RWPE2 (cell line): Measurements from ENCODE around the gene ALPI.

Source experiments
- ATAC-seq: fragments of 200-7000 bp; cut with Tn5 transposase; 3 replicates; pipeline ENCODE4 v1.9.1; 2021; ENCODE audit warnings: low read depth
- DNase-seq: peaks from one replicate; pipeline ENCODE4 v3.0.0-alpha.2; 2020; ENCODE audit warnings: low spot score
- H3K27ac ChIP-seq: fragments of 450-650 bp; 2 replicates; pipeline ENCODE4 v1.5.1; 2017; ENCODE audit warnings: mild to moderate bottlenecking; ENCODE audit not compliant: poor library complexity, severe bottlenecking
- H3K27me3 ChIP-seq: fragments of 250-450 bp; sonication (Bioruptor Pico); 2 replicates; pipeline ENCODE4 v1.5.1; 2021; ENCODE audit warnings: mild to moderate bottlenecking, moderate library complexity; ENCODE audit not compliant: insufficient read depth, poor library complexity, severe bottlenecking
- H3K36me3 ChIP-seq: fragments of 250-450 bp; sonication (Bioruptor Pico); 2 replicates; pipeline ENCODE4 v1.5.1; 2020; ENCODE audit warnings: low read depth, mild to moderate bottlenecking, moderate library complexity
- H3K4me1 ChIP-seq: fragments of 250-450 bp; sonication (Bioruptor Pico); 2 replicates; pipeline ENCODE4 v1.5.1; 2021; ENCODE audit warnings: mild to moderate bottlenecking, moderate library complexity; ENCODE audit not compliant: insufficient read depth, poor library complexity, severe bottlenecking
- H3K4me3 ChIP-seq: fragments of 250-450 bp; sonication (Bioruptor Pico); 2 replicates; pipeline ENCODE4 v1.5.1; 2021; ENCODE audit warnings: mild to moderate bottlenecking, moderate library complexity; ENCODE audit not compliant: severe bottlenecking
- H3K9me3 ChIP-seq: fragments of 250-450 bp; sonication (Bioruptor Pico); 2 replicates; pipeline ENCODE4 v1.5.1; 2021; ENCODE audit warnings: mild to moderate bottlenecking, moderate library complexity; ENCODE audit not compliant: severe bottlenecking
- TF ChIP-seq, protein P1 (sequence below): fragments of 450-650 bp; IDR thresholded peaks from one replicate; pipeline ENCODE4 v1.5.1; 2017; ENCODE audit warnings: mild to moderate bottlenecking, moderate library complexity; ENCODE audit not compliant: poor library complexity, severe bottlenecking

Gene ALPI

DNA sequence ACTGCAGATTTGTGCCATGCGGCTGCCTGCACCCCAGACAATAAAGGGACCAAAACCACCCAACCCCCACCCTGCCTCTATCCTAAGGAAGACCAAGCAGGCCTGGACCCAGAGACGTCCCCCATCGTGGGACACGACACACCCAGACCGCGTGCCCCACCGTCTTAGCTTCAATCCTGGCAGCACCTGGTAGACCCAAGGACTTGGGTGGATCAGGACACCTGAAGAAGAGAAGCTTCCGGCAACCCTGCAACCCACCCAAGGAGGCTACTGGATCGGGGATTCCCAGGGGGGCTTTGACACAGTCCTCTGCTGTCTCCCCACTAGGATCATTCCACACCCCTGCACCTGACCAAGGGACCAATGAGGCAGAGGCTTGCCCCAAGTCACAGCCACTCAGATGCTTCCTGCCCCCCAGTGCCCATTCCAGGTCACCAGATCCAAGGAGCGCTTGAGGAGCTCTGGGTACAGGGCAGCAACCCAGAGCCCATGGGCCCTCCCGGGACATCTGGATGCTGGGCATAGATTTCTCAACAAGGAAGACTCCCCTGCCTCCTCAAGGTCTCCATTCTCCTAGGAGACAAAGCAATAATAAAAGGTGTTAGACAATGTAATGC, 3.6 kb downstream of the ALPI start:
- TF ChIP-seq, protein P1, sequence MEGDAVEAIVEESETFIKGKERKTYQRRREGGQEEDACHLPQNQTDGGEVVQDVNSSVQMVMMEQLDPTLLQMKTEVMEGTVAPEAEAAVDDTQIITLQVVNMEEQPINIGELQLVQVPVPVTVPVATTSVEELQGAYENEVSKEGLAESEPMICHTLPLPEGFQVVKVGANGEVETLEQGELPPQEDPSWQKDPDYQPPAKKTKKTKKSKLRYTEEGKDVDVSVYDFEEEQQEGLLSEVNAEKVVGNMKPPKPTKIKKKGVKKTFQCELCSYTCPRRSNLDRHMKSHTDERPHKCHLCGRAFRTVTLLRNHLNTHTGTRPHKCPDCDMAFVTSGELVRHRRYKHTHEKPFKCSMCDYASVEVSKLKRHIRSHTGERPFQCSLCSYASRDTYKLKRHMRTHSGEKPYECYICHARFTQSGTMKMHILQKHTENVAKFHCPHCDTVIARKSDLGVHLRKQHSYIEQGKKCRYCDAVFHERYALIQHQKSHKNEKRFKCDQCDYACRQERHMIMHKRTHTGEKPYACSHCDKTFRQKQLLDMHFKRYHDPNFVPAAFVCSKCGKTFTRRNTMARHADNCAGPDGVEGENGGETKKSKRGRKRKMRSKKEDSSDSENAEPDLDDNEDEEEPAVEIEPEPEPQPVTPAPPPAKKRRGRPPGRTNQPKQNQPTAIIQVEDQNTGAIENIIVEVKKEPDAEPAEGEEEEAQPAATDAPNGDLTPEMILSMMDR, result no peak
- no peak for ATAC-seq
- H3K36me3 ChIP-seq, result no peaks in the 10 kb centered on the region
- no peaks in the 10 kb centered on the region for H3K9me3 ChIP-seq
- H3K27ac ChIP-seq, result no peak overlapping the region
- DNase-seq, result no peak
- H3K4me3 ChIP-seq, result no peak overlapping the region
- H3K27me3 ChIP-seq, result peaks cover 18% of the 10 kb centered on the region
- H3K4me1 ChIP-seq, result no peaks in the 10 kb centered on the region

DNA sequence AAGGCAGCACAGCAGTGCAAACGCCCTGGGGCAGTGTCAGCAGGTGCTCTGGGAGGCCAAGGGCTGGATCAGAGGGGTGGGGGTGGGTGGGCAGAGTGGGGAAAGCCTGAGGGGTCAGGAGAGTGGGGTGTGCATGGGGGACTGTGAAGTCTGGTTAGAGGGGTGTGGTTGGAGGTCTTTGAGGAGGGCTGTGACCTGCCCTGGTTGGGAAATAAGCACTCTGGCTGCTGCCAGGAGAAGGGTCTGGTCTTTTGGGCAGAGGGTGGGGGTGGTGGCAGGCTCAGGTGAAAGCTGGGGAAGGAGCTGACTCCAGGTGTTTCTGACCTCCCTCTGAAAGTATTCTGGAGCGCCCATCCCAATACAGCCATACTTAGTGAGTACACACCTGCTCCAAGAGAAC, 4.2 kb downstream of the ALPI start:
- Histone ChIP-seq H3K27ac (no peak overlapping the region), H3K4me3 (no peak overlapping the region), H3K27me3 (peaks cover 18% of the 10 kb centered on the region), H3K4me1 (no peaks in the 10 kb centered on the region), H3K36me3 (no peaks in the 10 kb centered on the region), H3K9me3 (no peaks in the 10 kb centered on the region)
- DNase-seq, result no peak
- TF ChIP-seq, protein P1, result no peak
- no peak for ATAC-seq

DNA sequence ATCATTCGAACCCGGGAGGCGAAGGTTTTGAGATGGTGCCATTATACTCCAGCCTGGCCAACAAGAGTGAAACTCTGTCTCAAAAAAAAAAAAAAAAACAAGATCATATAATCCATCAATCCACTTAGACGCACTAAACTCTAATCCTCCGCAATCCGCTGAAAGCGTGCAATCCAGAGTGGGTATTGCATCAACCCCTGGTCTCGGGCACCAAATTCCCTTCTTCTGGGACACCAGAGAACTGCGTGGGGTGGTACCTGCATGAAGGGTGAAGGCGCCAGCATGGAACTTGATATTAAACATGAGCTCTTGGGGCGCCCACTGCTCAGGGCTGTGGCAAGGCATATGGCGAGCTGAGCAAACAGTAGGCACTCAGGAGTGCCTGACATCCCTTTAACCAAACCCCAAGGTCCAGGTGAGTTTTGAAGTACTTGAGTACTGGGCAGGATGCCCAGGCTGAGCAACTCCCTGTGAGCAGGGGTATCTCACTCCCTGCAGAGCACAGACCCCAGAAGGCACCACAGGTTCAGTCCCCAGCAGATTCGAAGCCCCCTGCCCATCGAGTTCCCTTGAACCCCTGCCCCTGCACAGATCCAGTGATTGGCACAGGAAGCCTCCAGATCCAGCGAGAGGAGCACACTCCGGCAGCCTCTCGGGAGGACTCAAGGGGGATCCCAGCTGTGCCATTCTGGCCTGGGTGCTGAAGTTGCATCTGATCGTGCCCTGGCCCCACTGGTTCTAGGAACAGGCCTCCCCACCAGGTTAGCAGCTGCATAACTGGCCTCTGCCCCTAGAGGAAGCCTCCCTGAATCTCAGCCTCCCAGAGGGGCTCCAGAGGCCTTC, 8.0 kb downstream of the ALPI start:
- DNase-seq (no peak), ATAC-seq (no peak)
- no peak overlapping the region for H3K4me3 ChIP-seq
- H3K27me3 ChIP-seq, result peaks cover 18% of the 10 kb centered on the region
- TF ChIP-seq, protein P1, result no peak
- H3K9me3 ChIP-seq, result no peaks in the 10 kb centered on the region
- no peak overlapping the region for H3K27ac ChIP-seq
- H3K36me3 ChIP-seq, result no peaks in the 10 kb centered on the region
- no peaks in the 10 kb centered on the region for H3K4me1 ChIP-seq

DNA sequence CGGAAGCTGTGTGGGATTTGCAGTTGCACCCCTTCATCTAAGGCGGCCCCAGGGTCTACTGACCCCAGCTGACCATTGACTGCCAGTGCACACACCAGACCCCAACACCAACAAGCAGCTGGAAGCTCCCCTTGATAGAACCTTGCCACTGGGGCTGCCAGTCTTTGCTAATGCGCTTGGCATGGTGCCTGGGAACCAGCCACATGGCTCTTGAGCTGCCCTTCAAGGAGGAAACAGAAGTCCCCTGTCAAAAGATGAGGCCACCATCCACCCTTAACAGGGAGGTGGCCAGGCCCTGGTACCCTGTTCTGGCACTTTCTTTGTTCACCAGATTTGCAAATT, 8.6 kb downstream of the ALPI start:
- ATAC-seq (no peak), DNase-seq (no peak)
- H3K27ac ChIP-seq, result no peak overlapping the region
- TF ChIP-seq, protein P1, result no peak
- no peaks in the 10 kb centered on the region for H3K36me3 ChIP-seq
- H3K27me3 ChIP-seq, result peaks cover 17% of the 10 kb centered on the region
- no peaks in the 10 kb centered on the region for H3K9me3 ChIP-seq
- no peak overlapping the region for H3K4me3 ChIP-seq
- H3K4me1 ChIP-seq, result no peaks in the 10 kb centered on the region

DNA sequence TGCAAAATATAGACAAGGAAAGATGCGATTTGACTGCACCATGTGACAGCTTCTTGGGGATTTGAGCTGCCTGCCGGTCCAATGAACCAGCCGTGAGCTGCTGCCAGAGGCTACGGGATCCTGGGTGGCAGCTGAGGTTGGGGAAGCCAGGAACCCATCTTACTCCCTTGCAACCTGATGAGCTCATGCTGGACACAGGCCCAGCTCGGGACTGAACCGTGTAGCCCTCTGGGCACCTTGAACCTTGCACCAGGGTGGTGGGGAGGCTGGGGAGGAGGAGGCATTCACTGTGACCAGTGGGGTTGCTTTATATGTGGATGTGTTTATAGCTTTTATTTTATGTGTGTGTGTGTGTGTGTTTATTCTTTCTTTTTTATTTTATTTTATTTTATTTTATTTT, 9.1 kb downstream of the ALPI start:
- Histone ChIP-seq H3K4me1 (no peaks in the 10 kb centered on the region), H3K4me3 (no peak overlapping the region), H3K27me3 (peaks cover 16% of the 10 kb centered on the region), H3K27ac (no peak overlapping the region), H3K9me3 (no peaks in the 10 kb centered on the region), H3K36me3 (no peaks in the 10 kb centered on the region)
- ATAC-seq, result no peak
- TF ChIP-seq, protein P1, result no peak
- no peak for DNase-seq
